GM13976 (cell line): ENCODE data around the gene ARSB.

ENCODE experiments used
- DNase-seq: peaks from one replicate; pipeline ENCODE4 v3.0.0; 2012; ENCODE audit warnings: low spot score
- in situ Hi-C: fragments of 300-500 bp; cut with MboI; formaldehyde crosslinking; loops from one replicate; pipeline ENCODE4 v1.12.0; 2022; ENCODE audit warnings: low sequenced_read_pairs, mixed read lengths, inconsistent platforms; ENCODE audit not compliant: unreplicated experiment
- TF ChIP-seq, protein P1 (sequence below): IDR thresholded peaks from 2 replicates; pipeline ENCODE4 v1.5.1; 2012; ENCODE audit warnings: borderline replicate concordance, mild to moderate bottlenecking; ENCODE audit not compliant: insufficient read depth; ENCODE audit errors: extremely low read depth, missing control alignments, control extremely low read depth

Gene ARSB

DNA sequence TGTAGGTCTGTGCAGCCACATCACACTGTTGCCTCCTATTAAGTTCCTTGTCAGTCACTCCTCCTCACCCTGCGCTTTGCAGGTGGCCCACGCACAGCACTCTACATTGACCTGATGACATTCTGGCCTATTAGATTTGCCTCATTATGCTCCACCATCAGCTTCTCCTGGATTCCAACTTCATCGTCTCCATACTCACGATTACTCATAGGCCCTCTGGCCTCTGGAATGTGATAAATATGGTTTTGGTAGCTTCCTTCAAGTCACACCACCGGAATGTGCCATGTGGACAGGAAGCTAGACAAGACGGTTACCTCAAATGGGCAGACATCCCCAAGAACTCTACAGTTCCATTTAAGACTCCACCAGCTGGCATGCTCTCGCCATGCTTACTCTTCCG is 178.6 kb downstream of the ARSB start:
- TF ChIP-seq, protein P1, sequence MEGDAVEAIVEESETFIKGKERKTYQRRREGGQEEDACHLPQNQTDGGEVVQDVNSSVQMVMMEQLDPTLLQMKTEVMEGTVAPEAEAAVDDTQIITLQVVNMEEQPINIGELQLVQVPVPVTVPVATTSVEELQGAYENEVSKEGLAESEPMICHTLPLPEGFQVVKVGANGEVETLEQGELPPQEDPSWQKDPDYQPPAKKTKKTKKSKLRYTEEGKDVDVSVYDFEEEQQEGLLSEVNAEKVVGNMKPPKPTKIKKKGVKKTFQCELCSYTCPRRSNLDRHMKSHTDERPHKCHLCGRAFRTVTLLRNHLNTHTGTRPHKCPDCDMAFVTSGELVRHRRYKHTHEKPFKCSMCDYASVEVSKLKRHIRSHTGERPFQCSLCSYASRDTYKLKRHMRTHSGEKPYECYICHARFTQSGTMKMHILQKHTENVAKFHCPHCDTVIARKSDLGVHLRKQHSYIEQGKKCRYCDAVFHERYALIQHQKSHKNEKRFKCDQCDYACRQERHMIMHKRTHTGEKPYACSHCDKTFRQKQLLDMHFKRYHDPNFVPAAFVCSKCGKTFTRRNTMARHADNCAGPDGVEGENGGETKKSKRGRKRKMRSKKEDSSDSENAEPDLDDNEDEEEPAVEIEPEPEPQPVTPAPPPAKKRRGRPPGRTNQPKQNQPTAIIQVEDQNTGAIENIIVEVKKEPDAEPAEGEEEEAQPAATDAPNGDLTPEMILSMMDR: no peak
- no peak for DNase-seq
- in situ Hi-C loops: no loop called here

DNA sequence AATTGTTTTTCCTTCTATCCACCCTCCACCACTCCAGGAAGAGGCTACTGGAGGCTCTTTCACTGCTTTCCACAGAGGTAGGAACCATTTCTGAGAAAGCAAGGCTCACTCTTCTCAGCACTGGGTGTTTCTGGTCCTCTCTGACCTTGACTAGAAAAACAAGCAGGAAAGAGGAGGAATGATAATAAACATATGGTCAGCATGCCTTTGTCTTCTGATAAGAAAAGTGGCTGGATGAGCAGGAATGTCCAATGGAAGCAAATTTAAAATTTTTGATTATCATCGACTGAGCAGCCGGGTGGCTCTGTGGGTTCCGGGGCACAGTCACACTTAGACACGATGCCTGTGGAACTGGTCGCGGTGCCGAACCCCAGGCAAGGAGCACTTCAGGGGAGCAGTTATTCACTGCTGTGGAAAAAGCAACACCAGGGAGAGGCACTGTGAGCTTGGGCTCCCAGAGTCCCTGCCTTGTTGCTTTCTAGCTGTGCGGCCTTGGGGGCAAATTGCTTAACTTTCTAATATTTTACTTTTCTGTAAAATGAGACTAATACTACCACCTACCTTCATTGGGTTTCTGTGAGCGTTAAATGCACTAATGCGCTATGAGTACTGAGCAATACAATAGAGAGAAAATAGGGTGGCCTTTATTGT is 179.5 kb downstream of the ARSB start:
- in situ Hi-C loops: no loop called here
- TF ChIP-seq, protein P1: no peak
- no peak for DNase-seq

DNA sequence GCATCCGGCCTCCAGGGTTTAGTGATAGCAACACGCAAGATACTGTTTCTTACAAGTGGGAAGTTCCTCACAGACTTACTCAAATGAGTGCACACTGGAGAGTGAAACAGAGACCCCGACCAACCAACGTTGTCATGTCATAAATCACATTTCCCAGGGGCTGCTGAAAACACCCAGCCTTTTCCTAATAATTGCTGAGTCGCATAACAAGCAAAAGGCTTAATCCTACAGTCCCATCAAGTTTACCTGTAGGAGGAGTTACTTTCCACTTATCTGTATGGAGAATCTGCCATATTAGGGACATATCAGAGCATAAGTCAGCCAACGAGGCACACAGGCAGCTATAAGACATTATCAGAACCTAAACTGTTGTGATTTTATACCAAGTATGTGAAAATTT is 180.1 kb downstream of the ARSB start:
- in situ Hi-C loops: no loop called here
- TF ChIP-seq, protein P1: no peak
- DNase-seq: no peak

DNA sequence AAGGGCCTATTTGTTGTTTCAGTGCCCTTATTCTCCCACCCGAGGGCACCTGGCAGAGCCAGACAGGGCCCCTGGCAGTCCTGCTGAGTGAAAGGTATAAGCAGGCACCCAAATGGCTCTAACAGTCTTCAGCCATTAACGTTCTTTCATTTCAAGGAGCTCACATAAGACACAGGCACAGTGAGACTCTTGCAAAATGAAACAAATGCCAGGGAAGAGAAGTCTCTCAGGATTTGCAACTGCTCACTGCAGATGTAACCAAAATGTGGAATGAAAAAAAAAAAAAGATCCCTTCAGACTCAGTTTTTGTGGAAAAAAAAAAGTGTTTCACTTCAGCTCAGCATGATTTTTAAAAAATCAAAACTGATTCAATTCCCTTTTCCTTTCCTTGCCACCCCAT is 181.2 kb downstream of the ARSB start:
- TF ChIP-seq, protein P1: no peak
- in situ Hi-C loops: no loop called here
- no peak for DNase-seq

DNA sequence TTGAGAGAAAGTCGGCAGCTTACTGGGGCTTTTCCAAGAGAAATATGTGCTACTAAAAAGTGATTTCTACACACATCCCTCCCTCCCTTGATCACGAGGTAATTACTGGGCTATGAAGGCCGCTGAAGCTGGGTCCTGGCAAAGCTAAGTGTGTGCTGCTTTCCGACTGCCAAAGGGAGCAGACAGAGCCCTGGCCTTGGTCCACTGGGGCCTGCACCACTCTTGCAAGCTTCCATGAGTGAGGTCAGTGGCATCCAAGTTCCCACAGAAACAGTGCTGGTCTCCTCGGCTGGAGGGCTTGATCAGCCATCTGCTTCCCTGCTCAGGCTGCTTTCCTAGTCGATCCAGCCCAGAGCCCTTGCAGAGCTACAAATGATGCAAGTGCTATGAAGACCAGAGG is 181.8 kb downstream of the ARSB start:
- no peak for DNase-seq
- in situ Hi-C loops: no loop called here
- TF ChIP-seq, protein P1: no peak

DNA sequence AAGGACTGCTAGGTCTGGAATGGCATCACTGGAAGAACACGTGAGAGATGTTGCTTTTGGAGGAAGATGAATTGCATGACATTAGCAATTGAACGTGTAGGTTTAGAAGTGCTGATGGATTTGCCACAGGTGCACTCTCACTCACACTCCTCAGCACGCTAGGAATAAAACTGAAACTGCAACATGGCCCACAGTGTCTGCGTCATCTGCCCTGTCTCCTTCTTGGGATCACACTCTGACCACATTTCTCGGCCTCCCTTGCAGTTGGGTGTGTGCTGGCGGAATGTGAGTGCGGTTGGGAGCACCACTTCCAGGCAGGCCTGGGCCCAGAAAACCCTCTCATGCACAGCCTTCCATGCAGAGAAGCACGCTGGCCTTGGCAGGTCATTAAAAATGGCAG is 183.7 kb downstream of the ARSB start:
- no peak for DNase-seq
- in situ Hi-C loops: no loop called here
- TF ChIP-seq, protein P1: no peak
